NCI-H748 (cell line): ENCODE results near the gene IPO4.

Source experiments
- DNase-seq: peaks from one replicate; lab custom pipeline; 2025; ENCODE audit not compliant: unreplicated experiment; lab: John Stamatoyannopoulos, UW

IPO4 gene

GRCh38 chr14:24178399-24179178 is 10.0 kb downstream of the IPO4 start:
- DNase-seq, result no peak

DNA sequence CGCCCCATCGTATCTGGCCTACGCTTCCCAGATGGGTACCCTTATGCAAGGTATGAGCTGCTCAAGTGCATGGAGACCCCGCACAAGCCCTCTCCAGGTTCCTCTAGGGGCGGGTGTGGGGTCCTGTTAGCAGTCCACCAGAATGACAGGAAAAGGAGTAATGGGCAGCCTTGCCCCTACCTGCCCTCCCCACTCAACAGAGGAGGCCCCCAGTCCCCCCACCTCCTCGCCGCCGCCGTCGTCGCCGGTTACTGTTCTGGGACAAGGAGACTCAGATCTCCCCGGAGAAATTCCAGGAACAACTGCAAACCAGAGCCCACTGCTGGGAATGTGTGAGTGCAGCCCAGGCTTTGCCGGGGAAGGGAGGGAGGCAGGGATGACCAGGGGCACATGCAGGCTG is 10.7 kb downstream of the IPO4 start:
- DNase-seq, result no peak

GRCh38 chr14:24177041-24177825 is 11.4 kb downstream of the IPO4 start:
- DNase-seq, result no peak

DNA sequence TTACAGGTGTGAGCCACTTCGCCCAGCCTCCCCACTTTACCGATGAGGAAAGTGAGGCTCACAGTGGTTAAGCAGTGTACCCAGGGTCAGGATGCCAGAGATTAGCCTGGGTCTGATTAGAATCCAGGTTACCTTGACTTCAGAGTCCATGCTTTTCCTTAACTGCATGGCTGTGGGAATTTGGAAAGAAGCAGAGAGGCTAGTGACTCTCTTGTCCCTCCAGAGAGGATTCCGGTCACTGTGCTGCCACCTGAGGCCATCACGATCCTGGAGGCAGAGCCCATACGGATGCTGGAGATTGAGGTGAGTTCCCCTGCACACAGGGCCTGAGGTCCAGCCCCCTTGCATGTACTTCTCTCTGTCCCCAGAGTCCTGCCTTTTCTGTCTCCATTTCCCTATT is 12.0 kb downstream of the IPO4 start:
- no peak for DNase-seq

GRCh38 chr14:24172871-24173281 is 15.7 kb downstream of the IPO4 start:
- DNase-seq, result peak; percentile 26

DNA sequence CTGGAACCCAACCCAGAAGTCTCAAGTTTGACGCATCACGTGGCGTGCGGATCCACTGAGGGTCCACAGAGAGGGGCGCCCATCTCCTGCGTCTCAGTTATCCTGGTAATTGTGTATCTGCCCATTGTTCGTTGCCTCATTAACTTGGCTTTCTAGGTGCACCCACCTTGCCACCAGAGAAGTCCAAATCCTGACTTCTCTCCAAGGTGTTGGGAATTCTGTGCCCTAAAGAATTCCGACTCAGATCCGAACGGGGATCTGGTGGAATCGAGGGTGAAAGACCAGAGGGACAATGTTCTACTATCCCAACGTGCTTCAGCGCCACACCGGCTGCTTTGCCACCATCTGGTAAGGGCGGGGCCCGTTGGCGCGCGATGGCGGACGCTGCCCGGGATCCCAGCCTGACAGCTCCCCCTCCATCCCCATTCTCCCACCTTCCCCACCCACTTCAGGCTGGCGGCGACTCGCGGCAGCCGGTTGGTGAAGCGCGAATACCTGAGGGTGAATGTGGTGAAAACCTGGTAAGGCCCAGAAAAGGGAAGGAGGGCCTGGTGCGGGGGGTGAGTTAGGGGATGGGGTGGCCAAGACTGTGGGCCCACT is 16.3 kb downstream of the IPO4 start:
- peak; percentile 31 for DNase-seq

- peak; percentile 98 for DNase-seq
Measured at GRCh38 chr14:24171422-24172260, 17.0 kb downstream of the IPO4 start, which contains the start of gene REC8. REC8 (plus strand) TSS chr14:24172080; CDS start chr14:24172553, 473 bp downstream.

- DNase-seq, result no peak
Measured at GRCh38 chr14:24167469-24168114, 21.0 kb downstream of the IPO4 start.

GRCh38 chr14:24165785-24166184 is 22.8 kb downstream of the IPO4 start:
- DNase-seq, result no peak

DNA sequence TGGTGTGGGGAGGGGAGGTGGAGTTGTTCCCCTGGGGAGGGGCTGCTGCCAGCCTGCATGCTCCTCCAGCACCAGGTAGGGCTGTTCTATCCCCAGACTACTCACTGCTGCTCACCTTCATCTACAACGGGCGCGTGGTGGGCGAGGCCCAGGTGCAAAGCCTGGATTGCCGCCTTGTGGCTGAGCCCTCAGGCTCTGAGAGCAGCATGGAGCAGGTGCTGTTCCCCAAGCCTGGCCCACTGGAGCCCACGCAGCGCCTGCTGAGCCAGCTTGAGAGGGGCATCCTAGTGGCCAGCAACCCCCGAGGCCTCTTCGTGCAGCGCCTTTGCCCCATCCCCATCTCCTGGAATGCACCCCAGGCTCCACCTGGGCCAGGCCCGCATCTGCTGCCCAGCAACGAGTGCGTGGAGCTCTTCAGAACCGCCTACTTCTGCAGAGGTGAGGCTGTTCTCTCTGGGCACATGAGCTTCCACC is 24.1 kb downstream of the IPO4 start:
- DNase-seq, result no peak

- DNase-seq, result no peak
Measured at GRCh38 chr14:24162093-24162492, 26.5 kb downstream of the IPO4 start.

- DNase-seq, result peak; percentile 93
Measured at GRCh38 chr14:24160850-24161804, 27.5 kb downstream of the IPO4 start, which contains the start of gene IRF9. IRF9 (plus strand) TSS chr14:24161265; CDS start chr14:24162145, 880 bp downstream.

DNA sequence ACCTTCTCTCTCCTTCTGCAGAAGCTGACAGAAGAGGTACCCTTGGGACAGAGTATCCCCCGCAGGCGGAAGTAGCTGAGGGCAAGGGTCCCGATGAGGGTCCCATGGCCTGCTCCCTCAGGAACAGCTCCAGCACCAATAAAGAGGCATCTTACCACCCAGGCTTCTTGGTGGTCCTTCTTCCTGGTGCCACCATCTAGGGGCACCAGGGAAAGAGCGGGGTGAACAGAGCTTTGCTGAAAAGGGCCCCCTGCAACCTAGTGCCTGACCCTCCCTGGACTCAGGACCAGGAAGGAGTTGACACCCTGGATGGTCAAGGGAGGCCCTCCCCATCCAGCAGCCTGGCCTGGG is 28.1 kb downstream of the IPO4 start:
- no peak for DNase-seq

GRCh38 chr14:24159777-24160498 is 28.7 kb downstream of the IPO4 start:
- no peak for DNase-seq

DNA sequence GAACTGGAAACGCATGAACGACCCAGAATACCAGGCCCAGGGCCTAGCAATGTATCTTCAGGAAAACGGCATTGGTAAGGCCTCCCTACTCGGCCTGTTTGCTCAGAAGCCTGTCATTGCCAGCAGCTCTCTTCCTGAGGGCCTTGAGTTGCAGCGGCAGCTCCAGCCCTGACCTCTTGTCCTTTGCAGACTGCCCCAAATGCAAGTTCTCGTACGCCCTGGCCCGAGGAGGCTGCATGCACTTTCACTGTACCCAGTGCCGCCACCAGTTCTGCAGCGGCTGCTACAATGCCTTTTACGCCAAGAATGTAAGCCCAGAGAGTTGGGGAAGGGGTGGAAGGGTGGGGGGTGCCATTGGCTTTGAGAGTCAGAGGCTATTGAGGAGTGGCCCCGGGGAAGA is 31.3 kb downstream of the IPO4 start:
- DNase-seq, result no peak

- no peak for DNase-seq
Measured at GRCh38 chr14:24156840-24157239, 31.8 kb downstream of the IPO4 start.

DNA sequence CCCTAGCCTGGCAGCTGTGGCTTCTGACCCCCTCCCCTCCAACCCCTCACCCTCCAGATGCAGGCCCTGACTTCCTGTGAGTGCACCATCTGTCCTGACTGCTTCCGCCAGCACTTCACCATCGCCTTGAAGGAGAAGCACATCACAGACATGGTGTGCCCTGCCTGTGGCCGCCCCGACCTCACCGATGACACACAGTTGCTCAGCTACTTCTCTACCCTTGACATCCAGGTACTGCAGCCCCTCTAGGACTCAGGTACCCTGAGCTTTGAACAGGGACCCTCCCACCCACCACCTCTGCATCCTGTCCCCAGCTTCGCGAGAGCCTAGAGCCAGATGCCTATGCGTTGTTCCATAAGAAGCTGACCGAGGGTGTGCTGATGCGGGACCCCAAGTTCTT is 33.5 kb downstream of the IPO4 start:
- no peak for DNase-seq

DNA sequence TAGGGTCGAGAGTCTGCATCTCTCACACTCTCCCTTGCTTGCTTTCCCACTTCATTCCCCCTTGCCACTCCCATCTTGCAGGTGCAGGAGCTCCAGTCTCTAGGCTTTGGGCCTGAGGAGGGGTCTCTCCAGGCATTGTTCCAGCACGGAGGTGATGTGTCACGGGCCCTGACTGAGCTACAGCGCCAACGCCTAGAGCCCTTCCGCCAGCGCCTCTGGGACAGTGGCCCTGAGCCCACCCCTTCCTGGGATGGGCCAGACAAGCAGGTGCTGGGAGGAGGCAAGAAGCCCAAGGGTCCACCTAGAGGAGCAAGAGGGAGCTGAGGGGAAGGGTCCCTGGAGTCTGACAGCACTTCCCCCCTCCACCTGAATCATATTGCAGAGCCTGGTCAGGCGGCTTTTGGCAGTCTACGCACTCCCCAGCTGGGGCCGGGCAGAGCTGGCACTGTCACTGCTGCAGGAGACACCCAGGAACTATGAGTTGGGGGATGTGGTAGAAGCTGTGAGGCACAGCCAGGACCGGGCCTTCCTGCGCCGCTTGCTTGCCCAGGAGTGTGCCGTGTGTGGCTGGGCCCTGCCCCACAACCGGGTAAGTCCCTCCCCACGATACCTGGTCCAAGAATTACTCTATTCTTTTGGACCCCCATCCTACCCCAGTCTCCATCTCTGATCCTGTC is 37.1 kb downstream of the IPO4 start:
- no peak for DNase-seq
